GM20000 (cell line): ENCODE results near the gene CBL.
A peak's percentile ranks its signal among the peaks of the same experiment; 100 is the strongest.

Experiments
- DNase-seq: peaks from one replicate; pipeline ENCODE4 v3.0.0; 2012; ENCODE audit warnings: low spot score
- CTCF ChIP-seq: IDR thresholded peaks from 2 replicates; pipeline ENCODE4 v1.5.1; 2012; ENCODE audit warnings: mild to moderate bottlenecking, control low read depth; ENCODE audit errors: extremely low read depth, missing control alignments

CBL gene

DNA sequence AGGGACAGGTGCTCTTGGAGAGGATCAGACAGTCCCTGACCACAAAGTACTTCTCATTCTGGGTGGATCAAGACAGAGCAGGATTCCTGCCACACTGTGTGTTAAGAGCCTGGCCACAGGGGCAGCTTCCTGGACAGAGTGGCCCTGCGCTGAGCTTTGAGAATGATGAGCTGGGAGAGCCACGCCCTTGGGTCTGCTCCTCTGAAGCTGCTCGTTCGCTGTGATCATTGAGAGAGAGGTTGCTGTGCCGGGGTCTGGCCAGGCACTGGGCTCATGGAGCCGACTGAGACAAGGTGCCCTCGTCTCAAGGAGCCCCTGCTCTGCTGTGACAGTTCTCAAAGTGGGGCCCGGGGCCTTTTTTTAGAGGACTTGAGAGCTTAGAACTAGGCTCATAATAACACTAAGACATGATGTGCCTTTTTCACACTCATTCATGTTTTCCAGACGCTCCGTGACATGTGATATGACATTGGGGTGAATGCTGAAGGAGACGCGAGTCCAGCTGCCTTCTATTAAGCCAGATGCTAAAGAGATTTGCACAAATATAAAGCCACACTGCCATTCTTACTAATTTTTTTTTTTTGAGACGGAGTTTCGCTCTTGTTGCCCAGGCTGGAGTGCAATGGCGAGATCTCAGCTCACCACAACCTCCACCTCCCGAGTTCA is 141.9 kb downstream of the CBL start:
- TF ChIP-seq CTCF, result no peak
- DNase-seq, result no peak

GRCh38 chr11:119350302-119350701 is 144.2 kb downstream of the CBL start:
- DNase-seq, result no peak
- no peak for TF ChIP-seq CTCF

- TF ChIP-seq CTCF, result no peak
- DNase-seq, result no peak
Observed at GRCh38 chr11:119351232-119351631, 145.1 kb downstream of the CBL start.

DNA sequence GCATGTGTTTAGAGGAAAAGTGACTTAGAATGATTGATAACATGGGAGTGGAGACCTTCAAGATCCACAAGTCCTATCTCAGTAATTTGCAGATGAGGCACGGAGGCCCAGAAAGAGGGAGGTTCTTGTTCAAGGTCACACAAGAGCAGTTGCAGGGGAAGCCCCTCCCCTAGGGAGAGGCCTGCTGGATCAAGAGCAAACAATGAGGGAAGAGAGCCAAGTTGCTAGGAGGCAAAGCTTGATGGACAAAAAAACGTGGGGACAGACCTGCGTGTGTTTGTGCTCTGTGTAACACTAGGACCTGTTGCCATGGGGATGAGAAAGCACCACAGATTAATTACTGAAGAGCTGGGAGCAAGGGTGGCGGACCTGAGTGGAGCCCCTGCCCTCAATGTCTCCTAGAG is 146.7 kb downstream of the CBL start:
- TF ChIP-seq CTCF, result no peak

DNA sequence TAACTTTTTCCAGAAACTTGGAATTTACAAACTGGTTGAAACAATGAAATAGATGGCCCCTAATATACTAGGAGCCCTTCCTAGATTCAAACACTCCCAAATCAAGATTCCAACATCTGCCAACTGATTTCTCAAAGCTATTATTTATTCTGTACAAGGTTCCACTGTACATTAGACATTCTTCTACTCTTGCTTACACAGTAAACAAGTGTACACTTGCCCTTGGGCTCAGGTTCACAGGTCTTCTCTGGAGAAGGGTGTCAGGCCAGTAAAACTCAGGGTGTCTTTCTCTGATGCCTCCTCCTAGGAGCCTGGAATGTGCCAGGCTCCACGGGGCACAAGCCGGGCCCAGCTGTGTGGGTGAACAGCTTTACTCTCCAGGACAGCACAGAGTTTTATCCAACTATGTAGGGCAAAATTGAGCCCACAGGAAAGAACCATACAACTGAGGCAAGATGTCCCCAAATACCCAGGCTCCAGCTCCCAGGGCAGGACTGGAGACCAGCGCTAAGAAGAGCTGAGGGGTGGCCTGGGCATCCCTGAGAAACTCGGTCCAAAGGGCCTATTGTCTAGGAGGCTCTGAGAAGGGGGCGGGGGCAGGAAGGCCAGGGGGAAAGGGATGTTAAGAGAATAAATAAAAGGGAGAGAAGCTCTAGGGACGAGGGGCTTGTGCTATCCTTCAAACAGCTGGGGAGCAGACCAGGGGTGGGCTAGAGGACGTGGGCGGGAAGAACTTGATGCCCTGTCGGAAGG is 149.1 kb downstream of the CBL start:
- DNase-seq, result no peak
- TF ChIP-seq CTCF, result no peak

More for the DNA sequence above, 146.7 kb downstream of the CBL start:
- no peak for DNase-seq

GRCh38 chr11:119356349-119357031 is 150.4 kb downstream of the CBL start:
- peak; percentile 92 for DNase-seq
- TF ChIP-seq CTCF, result peak; percentile 88

- TF ChIP-seq CTCF, result no peak
- no peak for DNase-seq
Observed at GRCh38 chr11:119357074-119357473, 150.9 kb downstream of the CBL start.
